ENCODE data around the gene LRBA. TPM values are rescaled to one million over a fixed set of nuclear protein-coding genes. Genes with fewer than 3 reads are reported as not detected.

Gene LRBA
- total and polyA plus RNA-seq, 2 of the 4 experiments (the other 2 are of a cell fraction): 10.2 to 51.6 TPM

GRCh38 chr4:150577796-150578195 lies 437.3 kb downstream of the LRBA start:
- no peak for TF ChIP-seq MAZ (IDR thresholded peaks at IDR 0.05; ENCODE audit: borderline replicate concordance, low read depth, low read length)
- no peak for TF ChIP-seq RFX5 (IDR thresholded peaks at IDR 0.05; ENCODE audit: low read depth, low read length)
- TF ChIP-seq NFE2L2 (IDR thresholded peaks at IDR 0.05; ENCODE audit: low read depth, low read length): no peak
- no peak for TF ChIP-seq USF2 (IDR thresholded peaks at IDR 0.05; ENCODE audit: low read depth, low read length)
- TF ChIP-seq RAD21 (IDR thresholded peaks at IDR 0.05; ENCODE audit: low read length): no peak
- no peak for TF ChIP-seq FOS (IDR thresholded peaks at IDR 0.05; ENCODE audit: low read depth, low read length)
- no peak for TF ChIP-seq RCOR1 (IDR thresholded peaks at IDR 0.05; ENCODE audit: insufficient replicate concordance, low read length)
- no peak for TF ChIP-seq SMC3 (IDR thresholded peaks at IDR 0.05; ENCODE audit: low read depth, low read length)
- no peak for TF ChIP-seq MAFK (IDR thresholded peaks at IDR 0.05; ENCODE audit: low read depth, low read length)
- TF ChIP-seq, protein P1, sequence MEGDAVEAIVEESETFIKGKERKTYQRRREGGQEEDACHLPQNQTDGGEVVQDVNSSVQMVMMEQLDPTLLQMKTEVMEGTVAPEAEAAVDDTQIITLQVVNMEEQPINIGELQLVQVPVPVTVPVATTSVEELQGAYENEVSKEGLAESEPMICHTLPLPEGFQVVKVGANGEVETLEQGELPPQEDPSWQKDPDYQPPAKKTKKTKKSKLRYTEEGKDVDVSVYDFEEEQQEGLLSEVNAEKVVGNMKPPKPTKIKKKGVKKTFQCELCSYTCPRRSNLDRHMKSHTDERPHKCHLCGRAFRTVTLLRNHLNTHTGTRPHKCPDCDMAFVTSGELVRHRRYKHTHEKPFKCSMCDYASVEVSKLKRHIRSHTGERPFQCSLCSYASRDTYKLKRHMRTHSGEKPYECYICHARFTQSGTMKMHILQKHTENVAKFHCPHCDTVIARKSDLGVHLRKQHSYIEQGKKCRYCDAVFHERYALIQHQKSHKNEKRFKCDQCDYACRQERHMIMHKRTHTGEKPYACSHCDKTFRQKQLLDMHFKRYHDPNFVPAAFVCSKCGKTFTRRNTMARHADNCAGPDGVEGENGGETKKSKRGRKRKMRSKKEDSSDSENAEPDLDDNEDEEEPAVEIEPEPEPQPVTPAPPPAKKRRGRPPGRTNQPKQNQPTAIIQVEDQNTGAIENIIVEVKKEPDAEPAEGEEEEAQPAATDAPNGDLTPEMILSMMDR (conservative IDR thresholded peaks at IDR 0.05; ENCODE audit: low read depth, low read length): no peak
- no peak for TF ChIP-seq POLR2A (IDR thresholded peaks at IDR 0.05; ENCODE audit: low read depth, low read length)
- no peak for TF ChIP-seq CEBPB (IDR thresholded peaks at IDR 0.05; ENCODE audit: low read depth, low read length)
- no peak for TF ChIP-seq CHD1 (IDR thresholded peaks at IDR 0.05; ENCODE audit: low read depth, low read length)
- no peak for TF ChIP-seq BHLHE40 (IDR thresholded peaks at IDR 0.05; ENCODE audit: low read depth, low read length)
- no peak for TF ChIP-seq ELK1 (IDR thresholded peaks at IDR 0.05; ENCODE audit: borderline replicate concordance, low read depth, low read length)
- TF ChIP-seq MXI1 (IDR thresholded peaks at IDR 0.05; ENCODE audit: borderline replicate concordance, low read depth, low read length): no peak
- no peak overlapping the region for H3K27ac ChIP-seq (ENCODE audit: insufficient read depth, low read length)
- H3K9me1 ChIP-seq (ENCODE audit: insufficient read depth, low read length): peaks cover 2% of the 10 kb centered on the region; the same call in 1 of the 2 replicates
- no peak overlapping the region for H3K18ac ChIP-seq (ENCODE audit: low read depth, low read length)
- intact Hi-C loops (cut with micrococcal nuclease) (no loop called here), dilution Hi-C loops (cut with HindIII; ENCODE audit: low sequenced_read_pairs, unreplicated experiment) (no loop called here), in situ Hi-C loops (cut with MboI; ENCODE audit: low sequenced_read_pairs) (no loop called here)
- no TSS peak for BruUV-seq (replicated peaks)
- no peaks in the 10 kb centered on the region for H4K20me1 ChIP-seq (ENCODE audit: insufficient read depth, low read length)
- CTCF ChIA-PET: no interaction called here
- H3K9ac ChIP-seq (ENCODE audit: low read depth, low read length): no peak overlapping the region
- H3K27me3 ChIP-seq (ENCODE audit: control insufficient read depth, insufficient read depth, low read length): no peaks in the 10 kb centered on the region
- H3K14ac ChIP-seq (replicated peaks; ENCODE audit: low read depth, low read length): 0 out of 2 replicates have a peak overlapping the region, but pooled peaks have one; percentile 10
- H2BK120ac ChIP-seq (ENCODE audit: low read depth, low read length): no peak overlapping the region; the same call in 1 of the 2 replicates
- DNase-seq (no peak), ATAC-seq (ENCODE audit: low read depth) (no peak)
- H3K56ac ChIP-seq (ENCODE audit: extremely low read depth, insufficient read depth, low read length): no peak overlapping the region
- no peak overlapping the region for H2BK5ac ChIP-seq (ENCODE audit: low read depth, low read length, poor library complexity, severe bottlenecking)
- H3K4me2 ChIP-seq (ENCODE audit: low read depth, low read length): no peak overlapping the region
- no peak overlapping the region for H2BK15ac ChIP-seq (ENCODE audit: low read depth, low read length)
- H4K91ac ChIP-seq (ENCODE audit: insufficient read depth, low read depth, low read length): no peak overlapping the region
- no peak overlapping the region for H3K23ac ChIP-seq (ENCODE audit: low read depth, low read length)
- H3K4me3 ChIP-seq (ENCODE audit: insufficient read depth, low read depth, low read length): no peak overlapping the region
- H3K4me1 ChIP-seq (ENCODE audit: control insufficient read depth, insufficient read depth, low read length): peaks cover 2% of the 10 kb centered on the region; the same call in 1 of the 2 replicates
- H3K79me1 ChIP-seq (ENCODE audit: low read depth in 1 of 2, low read length in 2 of 2): peaks cover 3 to 4% of the 10 kb centered on the region in 2 experiments; a peak in 2 of 4 replicates
- no peak overlapping the region for H3K4ac ChIP-seq (ENCODE audit: low read depth, low read length)
- H2AK9ac ChIP-seq (replicated peaks; ENCODE audit: low read depth, low read length, poor library complexity): no peak overlapping the region
- H2AK5ac ChIP-seq (ENCODE audit: low read depth, low read length): no peak overlapping the region
- H3K9me3 ChIP-seq (ENCODE audit: control insufficient read depth, insufficient read depth, low read length): no peaks in the 10 kb centered on the region
- H2AFZ ChIP-seq (replicated peaks; ENCODE audit: low read length, poor library complexity): no peak overlapping the region
- H4K8ac ChIP-seq (ENCODE audit: low read depth in 2 of 2, low read length in 2 of 2): 0 out of 4 replicates have a peak overlapping the region, but pooled peaks of 1 of the 2 experiments have one; percentile 2
- H2BK20ac ChIP-seq (ENCODE audit: low read depth, low read length): no peak overlapping the region
- no peak overlapping the region for H4K5ac ChIP-seq (ENCODE audit: low read depth, low read length)
- no CpG with 5 or more reads among the region's 1 CpG for WGBS, 2 experiments (ENCODE audit: extremely low coverage in 2 of 2, insufficient read length in 1 of 2)
- H3K36me3 ChIP-seq (ENCODE audit: control insufficient read depth, insufficient read depth, low read length): no peaks in the 10 kb centered on the region
- POLR2A ChIA-PET (ENCODE audit: unreplicated experiment): no interaction called here
